Measurements from ENCODE around the gene LGR6.

LGR6 gene

DNA sequence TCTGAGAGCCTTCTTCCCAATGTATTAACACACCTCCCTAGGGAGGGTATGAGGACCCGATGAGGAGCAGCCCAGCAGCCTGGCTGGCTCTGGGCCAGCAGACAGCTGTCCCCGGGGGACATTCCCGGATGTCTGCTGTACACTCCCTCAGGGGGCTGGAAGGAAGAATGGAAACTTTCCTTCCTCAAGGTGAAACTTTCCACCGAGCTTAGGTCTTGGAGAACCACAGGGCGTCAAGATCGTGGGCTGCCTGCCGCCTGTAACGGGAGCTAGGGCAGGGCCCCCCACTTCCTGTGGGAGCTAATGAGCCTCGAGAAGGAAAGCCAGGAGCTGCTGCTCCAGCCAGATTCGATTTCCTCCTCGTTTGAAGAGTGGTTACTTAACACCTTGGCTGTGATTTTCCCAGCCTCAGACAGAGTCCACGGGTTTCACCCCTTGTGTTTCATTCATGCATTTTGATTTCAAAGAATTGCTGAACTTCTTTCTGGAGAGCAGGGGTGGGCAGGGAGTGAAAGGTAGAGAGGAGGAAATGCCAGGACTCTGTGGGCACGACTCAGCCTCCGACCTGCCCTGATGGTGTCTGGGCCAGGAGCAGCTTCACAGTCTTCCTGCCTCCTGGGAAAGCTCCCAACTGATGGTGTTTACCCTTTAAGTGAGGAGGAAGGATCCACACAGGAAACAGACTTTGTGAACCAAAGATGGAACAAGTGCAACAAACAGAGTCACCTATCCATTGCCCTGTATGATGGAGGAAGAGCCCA lies 118.5 kb downstream of the LGR6 start:
- TF ChIP-seq, protein P1, sequence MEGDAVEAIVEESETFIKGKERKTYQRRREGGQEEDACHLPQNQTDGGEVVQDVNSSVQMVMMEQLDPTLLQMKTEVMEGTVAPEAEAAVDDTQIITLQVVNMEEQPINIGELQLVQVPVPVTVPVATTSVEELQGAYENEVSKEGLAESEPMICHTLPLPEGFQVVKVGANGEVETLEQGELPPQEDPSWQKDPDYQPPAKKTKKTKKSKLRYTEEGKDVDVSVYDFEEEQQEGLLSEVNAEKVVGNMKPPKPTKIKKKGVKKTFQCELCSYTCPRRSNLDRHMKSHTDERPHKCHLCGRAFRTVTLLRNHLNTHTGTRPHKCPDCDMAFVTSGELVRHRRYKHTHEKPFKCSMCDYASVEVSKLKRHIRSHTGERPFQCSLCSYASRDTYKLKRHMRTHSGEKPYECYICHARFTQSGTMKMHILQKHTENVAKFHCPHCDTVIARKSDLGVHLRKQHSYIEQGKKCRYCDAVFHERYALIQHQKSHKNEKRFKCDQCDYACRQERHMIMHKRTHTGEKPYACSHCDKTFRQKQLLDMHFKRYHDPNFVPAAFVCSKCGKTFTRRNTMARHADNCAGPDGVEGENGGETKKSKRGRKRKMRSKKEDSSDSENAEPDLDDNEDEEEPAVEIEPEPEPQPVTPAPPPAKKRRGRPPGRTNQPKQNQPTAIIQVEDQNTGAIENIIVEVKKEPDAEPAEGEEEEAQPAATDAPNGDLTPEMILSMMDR (IDR thresholded peaks at IDR 0.05; ENCODE audit: low read depth, low read length) = no peak
- H3K4me3 ChIP-seq (ENCODE audit: low read depth, low read length) = no peak overlapping the region

DNA sequence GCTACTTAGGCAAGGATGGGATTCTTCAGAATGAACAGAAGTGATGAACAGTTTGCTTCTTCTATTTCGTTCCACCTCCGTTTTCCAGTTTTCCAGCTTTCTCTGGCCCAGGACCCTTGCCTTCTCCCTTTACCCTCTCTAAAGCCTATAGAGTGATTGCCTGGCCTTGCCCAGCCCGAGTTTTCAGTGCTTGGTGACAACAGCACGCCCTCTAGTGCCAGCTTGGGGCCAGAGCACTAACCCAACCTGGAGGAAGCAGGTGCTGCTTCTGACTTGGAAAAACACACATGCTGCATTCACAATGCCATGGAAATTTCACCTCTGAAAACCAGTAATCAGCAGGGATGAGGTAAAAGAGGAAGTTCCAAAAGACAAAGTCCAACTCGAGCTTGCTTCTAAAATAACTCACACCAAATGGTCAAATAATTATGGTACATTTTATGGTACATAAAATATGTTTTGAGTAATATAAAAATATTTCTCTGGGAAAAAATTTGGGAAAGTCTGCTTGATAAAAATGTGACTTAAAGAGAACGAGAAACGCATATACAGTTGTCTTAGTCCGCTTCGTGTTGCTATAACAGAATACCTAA lies 122.1 kb downstream of the LGR6 start:
- no peak overlapping the region for H3K4me3 ChIP-seq (ENCODE audit: low read depth, low read length)
- TF ChIP-seq, protein P1 (IDR thresholded peaks at IDR 0.05; ENCODE audit: low read depth, low read length) = peak; percentile 95

DNA sequence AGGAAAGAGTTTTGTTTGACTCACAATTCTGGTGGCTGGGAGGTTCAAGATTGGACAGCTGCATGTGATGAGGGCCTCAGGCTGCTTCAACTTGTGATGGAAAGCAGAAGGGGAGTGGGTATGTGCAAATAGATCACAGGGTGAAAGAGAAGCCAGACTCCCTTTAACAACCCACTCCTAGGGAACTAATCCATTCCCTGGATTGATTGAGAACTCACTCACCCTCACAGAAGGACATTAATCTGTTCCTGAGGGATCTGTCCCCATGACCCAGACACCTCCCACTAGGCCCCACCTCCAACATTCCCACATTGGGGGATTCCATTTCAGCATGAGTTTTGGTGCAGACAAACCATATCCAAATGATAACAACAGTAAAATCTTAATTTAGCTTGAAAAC lies 122.6 kb downstream of the LGR6 start:
- H3K4me3 ChIP-seq (ENCODE audit: low read depth, low read length) = no peak overlapping the region
- TF ChIP-seq, protein P1 (IDR thresholded peaks at IDR 0.05; ENCODE audit: low read depth, low read length) = no peak

DNA sequence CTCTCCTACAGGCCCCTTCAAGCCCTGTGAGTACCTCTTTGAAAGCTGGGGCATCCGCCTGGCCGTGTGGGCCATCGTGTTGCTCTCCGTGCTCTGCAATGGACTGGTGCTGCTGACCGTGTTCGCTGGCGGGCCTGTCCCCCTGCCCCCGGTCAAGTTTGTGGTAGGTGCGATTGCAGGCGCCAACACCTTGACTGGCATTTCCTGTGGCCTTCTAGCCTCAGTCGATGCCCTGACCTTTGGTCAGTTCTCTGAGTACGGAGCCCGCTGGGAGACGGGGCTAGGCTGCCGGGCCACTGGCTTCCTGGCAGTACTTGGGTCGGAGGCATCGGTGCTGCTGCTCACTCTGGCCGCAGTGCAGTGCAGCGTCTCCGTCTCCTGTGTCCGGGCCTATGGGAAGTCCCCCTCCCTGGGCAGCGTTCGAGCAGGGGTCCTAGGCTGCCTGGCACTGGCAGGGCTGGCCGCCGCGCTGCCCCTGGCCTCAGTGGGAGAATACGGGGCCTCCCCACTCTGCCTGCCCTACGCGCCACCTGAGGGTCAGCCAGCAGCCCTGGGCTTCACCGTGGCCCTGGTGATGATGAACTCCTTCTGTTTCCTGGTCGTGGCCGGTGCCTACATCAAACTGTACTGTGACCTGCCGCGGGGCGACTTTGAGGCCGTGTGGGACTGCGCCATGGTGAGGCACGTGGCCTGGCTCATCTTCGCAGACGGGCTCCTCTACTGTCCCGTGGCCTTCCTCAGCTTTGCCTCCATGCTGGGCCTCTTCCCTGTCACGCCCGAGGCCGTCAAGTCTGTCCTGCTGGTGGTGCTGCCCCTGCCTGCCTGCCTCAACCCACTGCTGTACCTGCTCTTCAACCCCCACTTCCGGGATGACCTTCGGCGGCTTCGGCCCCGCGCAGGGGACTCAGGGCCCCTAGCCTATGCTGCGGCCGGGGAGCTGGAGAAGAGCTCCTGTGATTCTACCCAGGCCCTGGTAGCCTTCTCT lies 124.6 kb downstream of the LGR6 start:
- TF ChIP-seq, protein P1 (IDR thresholded peaks at IDR 0.05; ENCODE audit: low read depth, low read length) = no peak
- no peak overlapping the region for H3K4me3 ChIP-seq (ENCODE audit: low read depth, low read length)

DNA sequence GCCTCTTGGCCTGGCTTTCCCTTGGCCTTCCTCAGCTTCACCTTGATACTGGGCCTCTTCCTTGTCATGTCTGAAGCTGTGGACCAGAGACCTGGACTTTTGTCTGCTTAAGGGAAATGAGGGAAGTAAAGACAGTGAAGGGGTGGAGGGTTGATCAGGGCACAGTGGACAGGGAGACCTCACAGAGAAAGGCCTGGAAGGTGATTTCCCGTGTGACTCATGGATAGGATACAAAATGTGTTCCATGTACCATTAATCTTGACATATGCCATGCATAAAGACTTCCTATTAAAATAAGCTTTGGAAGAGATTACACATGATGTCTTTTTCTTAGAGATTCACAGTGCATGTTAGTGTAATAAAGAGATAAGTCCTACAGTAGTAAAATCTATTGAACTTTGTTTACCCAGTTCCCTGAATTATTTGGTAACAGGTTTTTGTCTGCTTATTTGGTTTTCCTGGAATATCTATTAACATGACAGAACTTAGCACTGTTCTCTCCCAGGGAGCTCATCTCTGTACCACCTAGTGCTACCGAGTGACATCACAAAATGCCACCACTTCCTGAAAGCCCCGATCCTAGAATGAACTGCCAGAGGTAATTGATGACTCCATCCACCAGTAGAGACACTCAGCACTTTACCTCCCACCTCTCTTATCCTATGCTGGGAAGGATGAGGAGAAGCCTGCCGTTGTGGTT lies 125.9 kb downstream of the LGR6 start:
- TF ChIP-seq, protein P1 (IDR thresholded peaks at IDR 0.05; ENCODE audit: low read depth, low read length) = no peak
- no peak overlapping the region for H3K4me3 ChIP-seq (ENCODE audit: low read depth, low read length)

DNA sequence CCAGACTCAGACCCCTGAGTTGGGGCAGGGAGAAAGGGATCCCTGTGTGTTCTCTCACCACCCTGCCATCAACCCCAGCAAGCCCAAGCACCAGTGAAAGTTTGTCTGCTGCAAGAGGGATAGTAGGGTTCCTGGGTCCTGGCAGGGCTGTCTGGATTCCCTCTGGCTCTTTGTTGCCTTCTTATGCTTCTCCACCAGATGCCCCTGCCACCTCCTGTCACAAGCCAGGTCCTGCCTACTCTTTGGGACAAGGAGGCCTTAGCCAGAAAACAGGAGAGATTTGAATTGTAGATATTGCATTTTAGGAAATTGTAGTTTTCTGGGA lies 126.4 kb downstream of the LGR6 start:
- no peak overlapping the region for H3K4me3 ChIP-seq (ENCODE audit: low read depth, low read length)
- TF ChIP-seq, protein P1 (IDR thresholded peaks at IDR 0.05; ENCODE audit: low read depth, low read length) = no peak

Data from WI38 (cell line).